H1 (cell line): Measurements from ENCODE around the gene PLEKHN1. TPM values are rescaled to one million over a fixed set of nuclear protein-coding genes. Genes with fewer than 3 reads are reported as not detected.

Experiments
- CTCF ChIA-PET: fragments of 300-600 bp; sonication (Branson Sonifier 250); formaldehyde crosslinking; loops from one replicate; lab custom pipeline; 2021; ENCODE audit not compliant: partially characterized antibody; lab: Charles Lee
- POLR2A ChIA-PET: fragments of 300-600 bp; sonication (Branson Sonifier 250); formaldehyde crosslinking; loops from one replicate; lab custom pipeline; 2021; ENCODE audit warnings: inconsistent platforms; ENCODE audit not compliant: partially characterized antibody; lab: Charles Lee
- DNase-seq, 2 experiments: peaks; one replicate each; pipeline versions ENCODE4 v3.0.0 to v3.0.0-alpha.2; 2010 to 2022; ENCODE audit warnings: low spot score in 2 of 2, low read depth in 1 of 2, mixed read lengths in 1 of 2
- FAIRE-seq: peaks from 2 replicates; lab custom pipeline; 2011; peaks lifted over from hg19 to GRCh38; lab: Jason Lieb, UNC
- H2AFZ ChIP-seq: 2 replicates; pipeline ENCODE4 v1.8.1; 2012; ENCODE audit warnings: low read length, inconsistent platforms
- H2AK5ac ChIP-seq: 2 replicates; pipeline ENCODE4 v1.6.1; 2013; ENCODE audit warnings: low read depth, low read length
- H2BK120ac ChIP-seq: replicated peaks from 2 replicates; pipeline ENCODE3; 2013; ENCODE audit warnings: low read depth, low read length, inconsistent platforms
- H2BK12ac ChIP-seq: 2 replicates; pipeline ENCODE4 v1.6.1; 2013; ENCODE audit warnings: low read depth, low read length
- H2BK15ac ChIP-seq: 2 replicates; pipeline ENCODE4 v1.6.1; 2013; ENCODE audit warnings: low read length
- H2BK20ac ChIP-seq: 2 replicates; pipeline ENCODE4 v1.6.1; 2013; ENCODE audit warnings: low read length
- H2BK5ac ChIP-seq: 2 replicates; pipeline ENCODE4 v1.6.1; 2013; ENCODE audit warnings: low read depth, low read length
- H3K14ac ChIP-seq: 2 replicates; pipeline ENCODE4 v1.6.1; 2013; ENCODE audit warnings: inconsistent platforms; ENCODE audit not compliant: insufficient read length
- H3K18ac ChIP-seq: 2 replicates; pipeline ENCODE4 v1.6.1; 2013; ENCODE audit warnings: low read length; ENCODE audit errors: extremely low read depth
- H3K23ac ChIP-seq: 2 replicates; pipeline ENCODE4 v1.6.1; 2013; ENCODE audit warnings: inconsistent platforms; ENCODE audit not compliant: insufficient read length
- H3K23me2 ChIP-seq: 2 replicates; pipeline ENCODE4 v1.6.1; 2013; ENCODE audit warnings: low read depth, low read length
- H3K27ac ChIP-seq: 2 replicates; pipeline ENCODE4 v1.6.1; 2011; ENCODE audit warnings: low read depth, low read length, inconsistent platforms
- H3K27me3 ChIP-seq, 4 experiments: replicated peaks in 1 of 4; 1 replicate in 1 of 4; 2 replicates in 3 of 4; pipeline versions ENCODE4 v1.6.1 to v1.8.1; 2011 to 2013; ENCODE audit warnings: low read length in 3 of 4, mild to moderate bottlenecking in 3 of 4, inconsistent platforms in 2 of 4, mixed read lengths in 2 of 4, moderate library complexity in 1 of 4; ENCODE audit not compliant: control insufficient read depth in 3 of 4, insufficient read depth in 3 of 4; ENCODE audit errors: extremely low read depth in 1 of 4
- H3K36me3 ChIP-seq, 4 experiments: 2 replicates each; pipeline versions ENCODE4 v1.6.1 to v1.8.1; 2011 to 2013; ENCODE audit warnings: mild to moderate bottlenecking in 4 of 4, low read length in 3 of 4, moderate library complexity in 2 of 4, control low read depth in 1 of 4, inconsistent platforms in 1 of 4; ENCODE audit not compliant: insufficient read depth in 4 of 4, control insufficient read depth in 2 of 4
- H3K4ac ChIP-seq: replicated peaks from 2 replicates; pipeline ENCODE3; 2013; ENCODE audit warnings: low read length, low read depth, mixed read lengths, inconsistent platforms; ENCODE audit not compliant: insufficient read length
- H3K4me1 ChIP-seq, 4 experiments: replicated peaks in 1 of 4; 1 replicate in 1 of 4; 2 replicates in 3 of 4; pipeline versions ENCODE4 v1.6.1 to v1.8.1; 2011 to 2013; ENCODE audit warnings: low read length in 3 of 4, inconsistent platforms in 2 of 4, mixed read lengths in 1 of 4; ENCODE audit not compliant: insufficient read depth in 4 of 4, control insufficient read depth in 3 of 4
- H3K4me2 ChIP-seq, 2 experiments: 2 replicates each; pipeline versions ENCODE4 v1.6.1 to v1.8.1; 2011 to 2013; ENCODE audit warnings: low read depth in 2 of 2, low read length in 2 of 2, control low read depth in 1 of 2, inconsistent platforms in 1 of 2, mild to moderate bottlenecking in 1 of 2; ENCODE audit not compliant: insufficient read depth in 1 of 2
- H3K4me3 ChIP-seq, 4 experiments: fragments of 200-600, 300-600 bp in 1 of 4; sonication (generic), shearing (Covaris generic), sonication (Bioruptor Twin) in 1 of 4; 2 replicates each; pipeline versions ENCODE4 v1.5.1 to v1.8.1; 2011 to 2016; ENCODE audit warnings: low read length in 4 of 4, low read depth in 3 of 4, control low read depth in 2 of 4, inconsistent platforms in 2 of 4, mild to moderate bottlenecking in 2 of 4, mixed read lengths in 1 of 4, moderate library complexity in 1 of 4; ENCODE audit not compliant: insufficient read depth in 2 of 4; ENCODE audit errors: extremely low read depth in 1 of 4
- H3K56ac ChIP-seq: replicated peaks from 2 replicates; pipeline ENCODE3; 2013; ENCODE audit warnings: low read depth, mild to moderate bottlenecking, mixed read lengths, low read length, inconsistent platforms; ENCODE audit not compliant: insufficient read length
- H3K79me1 ChIP-seq: 2 replicates; pipeline ENCODE4 v1.6.1; 2013; ENCODE audit warnings: low read depth, low read length, control low read depth
- H3K79me2 ChIP-seq, 2 experiments: 2 replicates each; pipeline versions ENCODE4 v1.6.1 to v1.8.1; 2012 to 2013; ENCODE audit warnings: low read length in 2 of 2, mild to moderate bottlenecking in 2 of 2, inconsistent platforms in 1 of 2; ENCODE audit not compliant: insufficient read depth in 2 of 2, control insufficient read depth in 1 of 2
- H3K9ac ChIP-seq, 4 experiments: replicated peaks in 1 of 4; 1 replicate in 1 of 4; 2 replicates in 3 of 4; pipeline versions ENCODE4 v1.6.1 to v1.8.1; 2011 to 2013; ENCODE audit warnings: low read depth in 3 of 4, low read length in 3 of 4, control low read depth in 2 of 4, mild to moderate bottlenecking in 2 of 4, moderate library complexity in 2 of 4, inconsistent platforms in 1 of 4; ENCODE audit errors: extremely low read depth in 1 of 4
- H3K9me3 ChIP-seq, 2 experiments: 2 replicates each; pipeline versions ENCODE4 v1.6.1 to v1.8.1; 2012 to 2013; ENCODE audit warnings: mild to moderate bottlenecking in 2 of 2, moderate library complexity in 2 of 2, control low read depth in 1 of 2, inconsistent platforms in 1 of 2, low read depth in 1 of 2, low read length in 1 of 2, mixed read lengths in 1 of 2; ENCODE audit not compliant: insufficient read depth in 2 of 2
- H4K20me1 ChIP-seq, 2 experiments: replicated peaks in 1 of 2; 2 replicates each; pipeline versions ENCODE3 to v1.8.1; 2011 to 2013; ENCODE audit warnings: inconsistent platforms in 2 of 2, low read length in 2 of 2, mild to moderate bottlenecking in 1 of 2; ENCODE audit not compliant: insufficient read depth in 2 of 2, control insufficient read depth in 1 of 2
- H4K5ac ChIP-seq: 2 replicates; pipeline ENCODE4 v1.6.1; 2013; ENCODE audit warnings: low read length, low read depth, mixed read lengths, inconsistent platforms; ENCODE audit not compliant: insufficient read length
- H4K8ac ChIP-seq: 2 replicates; pipeline ENCODE4 v1.8.0; 2013; ENCODE audit warnings: mild to moderate bottlenecking, moderate library complexity, low read length, inconsistent platforms; ENCODE audit not compliant: insufficient read depth; ENCODE audit errors: extremely low read depth
- H4K91ac ChIP-seq: replicated peaks from 2 replicates; pipeline ENCODE3; 2013; ENCODE audit warnings: low read length, mixed read lengths, inconsistent platforms; ENCODE audit not compliant: insufficient read length
- GABPA ChIP-seq: IDR thresholded peaks from 2 replicates; pipeline ENCODE4 v1.6.1; 2011; ENCODE audit warnings: mild to moderate bottlenecking, low read length, moderate library complexity, borderline replicate concordance; ENCODE audit not compliant: insufficient read depth
- USF2 ChIP-seq: IDR thresholded peaks from 2 replicates; pipeline ENCODE4 v1.6.1; 2011; ENCODE audit warnings: low read length, improper control_type of control experiment
- WGBS, 2 experiments: shearing (Covaris generic) in 1 of 2; methylation state at CpG; one replicate each; pipeline versions ENCODE4 v1.1.6 to v1.1.7; 2013 to 2015; ENCODE audit warnings: low lambda C conversion rate in 2 of 2, mixed read lengths in 2 of 2, inconsistent platforms in 1 of 2, low coverage in 1 of 2, missing lambda C conversion rate in 1 of 2; ENCODE audit not compliant: insufficient replicate concordance in 2 of 2, insufficient coverage in 1 of 2, insufficient read length in 1 of 2; ENCODE audit errors: extremely low coverage in 1 of 2, missing lambda C conversion rate in 1 of 2; 5-methylcytosine and 5-hydroxymethylcytosine counted together
- polyA plus RNA-seq, 7 experiments: library from polyadenylated mRNA; depleted of rRNA in 3 of 7; stranded (reverse) in 5 of 7; unstranded in 2 of 7; fragments of >200 nt in 5 of 7; fragments of 200-250 nt in 2 of 7; gene quantifications; 1 replicate in 5 of 7; 2 replicates in 1 of 7; 4 replicates in 1 of 7; pipeline versions ENCODE4 v1.2.1 to v1.2.3, GENCODE V29; 2011 to 2013; ENCODE audit warnings: missing spikeins in 2 of 7, mixed read lengths in 2 of 7
- total RNA-seq: library from RNA; stranded (reverse); fragmentation: NEBNext Ultra II Directional; extraction: Animal tissue kit (Norgen Biotek cat#: 25700); gene quantifications from 2 replicates; pipeline ENCODE4 v1.2.1, GENCODE V29; 2021

Gene PLEKHN1
- total and polyA plus RNA-seq, 2 of the 8 experiments (the other 6 are each of a cell fraction or from before 2014, with no cell fraction given), result 0.39 to 1.5 TPM

- Histone ChIP-seq H4K8ac (peak overlapping the region; percentile 79; the same call in 1 of the 2 replicates), H3K18ac (no peak overlapping the region), H3K23me2 (peaks cover 7% of the 10 kb centered on the region; the same call in 1 of the 2 replicates), H3K27me3 (peaks cover 56 to 63% (median 61%) of the 10 kb centered on the region in 4 experiments), H3K79me2 (no peaks in the 10 kb centered on the region), H3K56ac (no peak overlapping the region), H3K4me3 (peak overlapping the region; percentile 19 to 59 (median 20); a peak in 7 of 8 replicates), H3K4ac (no peak overlapping the region), H4K5ac (no peak overlapping the region), H4K20me1 (peaks cover 15 to 38% of the 10 kb centered on the region in 2 experiments), H4K91ac (no peak overlapping the region), H2AK5ac (no peak overlapping the region), H2BK12ac (no peak overlapping the region), H3K9ac (no peak overlapping the region), H2BK20ac (no peak overlapping the region), H3K36me3 (peaks cover 0 to 16% (median 7%) of the 10 kb centered on the region in 4 experiments; a peak in 6 of 8 replicates), H3K14ac (no peak overlapping the region), H2BK15ac (no peak overlapping the region), H3K4me1 (peaks cover 3 to 38% (median 23%) of the 10 kb centered on the region in 4 experiments), H3K27ac (no peak overlapping the region), H2BK5ac (no peak overlapping the region), H3K79me1 (no peaks in the 10 kb centered on the region), H3K9me3 (no peaks in the 10 kb centered on the region), H3K4me2 (peak overlapping the region; percentile 71 to 83), H3K23ac (no peak overlapping the region), H2AFZ (no peak overlapping the region), H2BK120ac (no peak overlapping the region)
- CTCF ChIA-PET, result interaction anchor here (0.5 to 5.3 kb wide), 11 partner anchors 9 to 375 kb away, joined by 3 to 45 read pairs (median 4); no protein-coding TSS in a partner anchor
- no peak for DNase-seq
- POLR2A ChIA-PET, result interaction anchor here (0.6 to 9.5 kb wide), 12 partner anchors 13 to 614 kb away, joined by 3 to 65 read pairs (median 6); partner anchors contain the start of genes NOC2L, PLEKHN1 and SAMD11
- 7% methylated on average over 29 of the region's 48 CpGs; no CpG with 5 or more reads in 1 of the 2 experiments for WGBS, 2 experiments
- TF ChIP-seq GABPA (peak; percentile 57; the same call in 1 of the 2 replicates), USF2 (no peak)
- FAIRE-seq, result no peak
These were observed 23.9 kb upstream of the PLEKHN1 start for GRCh38 chr1:942411-942821.
